Skeletal muscle satellite cell (primary cell): Measurements from ENCODE around the gene PASD1. TPM values are rescaled to one million over a fixed set of nuclear protein-coding genes. Genes with fewer than 3 reads are reported as not detected.
"Not testable (repeated sequence)": the region's sequence is repeated elsewhere in the genome, so short reads cannot be mapped to it uniquely, and the experiment has no call there.

Experiments
- H3K27me3 ChIP-seq: 2 replicates; pipeline ENCODE4 v1.7.0; 2013; ENCODE audit warnings: low read length; ENCODE audit not compliant: control insufficient read depth, insufficient read depth
- H3K36me3 ChIP-seq: 2 replicates; pipeline ENCODE4 v1.7.0; 2013; ENCODE audit warnings: mild to moderate bottlenecking, control low read depth, low read length; ENCODE audit not compliant: insufficient read depth
- H3K4me1 ChIP-seq: 2 replicates; pipeline ENCODE4 v1.7.0; 2013; ENCODE audit warnings: low read length; ENCODE audit not compliant: control insufficient read depth, insufficient read depth
- H3K4me2 ChIP-seq: 2 replicates; pipeline ENCODE4 v1.7.0; 2013; ENCODE audit warnings: mild to moderate bottlenecking, low read length
- H3K4me3 ChIP-seq: 2 replicates; pipeline ENCODE4 v1.7.0; 2013; ENCODE audit warnings: low read length
- H3K9ac ChIP-seq: 2 replicates; pipeline ENCODE4 v1.7.0; 2013; ENCODE audit warnings: mild to moderate bottlenecking, low read depth, low read length, moderate library complexity
- H3K9me3 ChIP-seq: replicated peaks from 2 replicates; pipeline ENCODE4 v1.7.0; 2013; ENCODE audit warnings: mild to moderate bottlenecking, control low read depth, low read length
- total RNA-seq: library from RNA; depleted of rRNA; stranded (reverse); fragments of >200 nt; gene quantifications from 2 replicates; pipeline ENCODE4 v1.2.3, GENCODE V29; 2012; rRNA removed

PASD1 gene, protein sequence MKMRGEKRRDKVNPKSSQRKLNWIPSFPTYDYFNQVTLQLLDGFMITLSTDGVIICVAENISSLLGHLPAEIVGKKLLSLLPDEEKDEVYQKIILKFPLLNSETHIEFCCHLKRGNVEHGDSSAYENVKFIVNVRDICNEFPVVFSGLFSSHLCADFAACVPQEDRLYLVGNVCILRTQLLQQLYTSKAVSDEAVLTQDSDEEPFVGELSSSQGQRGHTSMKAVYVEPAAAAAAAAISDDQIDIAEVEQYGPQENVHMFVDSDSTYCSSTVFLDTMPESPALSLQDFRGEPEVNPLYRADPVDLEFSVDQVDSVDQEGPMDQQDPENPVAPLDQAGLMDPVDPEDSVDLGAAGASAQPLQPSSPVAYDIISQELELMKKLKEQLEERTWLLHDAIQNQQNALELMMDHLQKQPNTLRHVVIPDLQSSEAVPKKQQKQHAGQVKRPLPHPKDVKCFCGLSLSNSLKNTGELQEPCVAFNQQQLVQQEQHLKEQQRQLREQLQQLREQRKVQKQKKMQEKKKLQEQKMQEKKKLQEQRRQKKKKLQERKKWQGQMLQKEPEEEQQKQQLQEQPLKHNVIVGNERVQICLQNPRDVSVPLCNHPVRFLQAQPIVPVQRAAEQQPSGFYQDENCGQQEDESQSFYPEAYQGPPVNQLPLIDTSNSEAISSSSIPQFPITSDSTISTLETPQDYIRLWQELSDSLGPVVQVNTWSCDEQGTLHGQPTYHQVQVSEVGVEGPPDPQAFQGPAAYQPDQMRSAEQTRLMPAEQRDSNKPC
- total RNA-seq, result not detected in 2 replicates

DNA sequence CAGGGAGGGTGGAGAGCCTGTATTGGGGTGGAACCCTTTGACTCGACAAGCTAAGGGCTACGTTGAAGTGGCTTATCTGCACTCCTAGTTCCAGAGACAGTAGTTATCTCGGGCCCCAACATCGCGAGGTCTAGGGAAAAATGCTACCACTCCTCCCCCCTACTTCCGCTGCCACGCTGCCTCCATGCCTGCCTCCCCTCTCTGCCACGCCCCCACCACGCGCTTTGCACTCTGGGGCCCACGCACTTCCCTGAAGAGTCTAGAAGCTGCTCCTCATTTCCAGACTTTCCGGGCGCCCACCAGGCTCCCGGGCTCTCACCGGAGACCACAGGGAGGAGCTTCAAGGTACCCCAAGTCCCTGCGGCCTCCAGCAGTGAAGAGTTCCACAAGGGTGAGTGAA lies at the start of gene PASD1:
PASD1 (plus strand) TSS at position 227 of the 400 bp plus-strand sequence. CDS start 37,879 bp downstream, outside the sequence.
- Histone ChIP-seq H3K4me2 (no peak within 1 kb of the TSS), H3K36me3 (no peaks in the 10 kb centered on the region), H3K27me3 (no peaks in the 10 kb centered on the region), H3K4me1 (no peaks in the 10 kb centered on the region), H3K9ac (no peak within 1 kb of the TSS), H3K9me3 (no peaks in the 10 kb centered on the region), H3K4me3 (no peak within 1 kb of the TSS)

DNA sequence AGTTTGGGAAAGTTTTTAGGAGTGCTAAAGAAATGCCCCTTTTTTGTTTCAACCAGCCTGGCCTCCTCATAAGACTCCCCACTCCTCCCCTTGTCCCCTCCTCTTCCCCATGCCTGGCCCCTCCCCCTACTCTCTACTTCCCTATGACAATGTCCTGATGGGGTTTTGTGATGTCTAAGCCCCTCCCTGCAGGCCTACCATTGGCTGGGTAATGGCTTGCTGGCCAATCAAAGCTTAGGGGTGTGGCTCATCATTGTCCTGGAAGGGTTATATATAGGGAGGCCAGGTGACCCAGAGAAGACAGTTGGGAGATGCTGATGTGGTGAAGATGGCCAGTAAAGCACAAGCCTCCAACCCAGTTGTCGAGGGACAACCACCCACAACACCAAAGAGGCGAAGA lies 48.2 kb upstream of the PASD1 start:
- no peak overlapping the region for H3K4me2 ChIP-seq
- H3K36me3 ChIP-seq, result no peaks in the 10 kb centered on the region
- H3K9me3 ChIP-seq, result peaks cover 2% of the 10 kb centered on the region
- H3K4me3 ChIP-seq, result no peak overlapping the region
- no peaks in the 10 kb centered on the region for H3K4me1 ChIP-seq
- H3K27me3 ChIP-seq, result no peaks in the 10 kb centered on the region
- H3K9ac ChIP-seq, result no peak overlapping the region

DNA sequence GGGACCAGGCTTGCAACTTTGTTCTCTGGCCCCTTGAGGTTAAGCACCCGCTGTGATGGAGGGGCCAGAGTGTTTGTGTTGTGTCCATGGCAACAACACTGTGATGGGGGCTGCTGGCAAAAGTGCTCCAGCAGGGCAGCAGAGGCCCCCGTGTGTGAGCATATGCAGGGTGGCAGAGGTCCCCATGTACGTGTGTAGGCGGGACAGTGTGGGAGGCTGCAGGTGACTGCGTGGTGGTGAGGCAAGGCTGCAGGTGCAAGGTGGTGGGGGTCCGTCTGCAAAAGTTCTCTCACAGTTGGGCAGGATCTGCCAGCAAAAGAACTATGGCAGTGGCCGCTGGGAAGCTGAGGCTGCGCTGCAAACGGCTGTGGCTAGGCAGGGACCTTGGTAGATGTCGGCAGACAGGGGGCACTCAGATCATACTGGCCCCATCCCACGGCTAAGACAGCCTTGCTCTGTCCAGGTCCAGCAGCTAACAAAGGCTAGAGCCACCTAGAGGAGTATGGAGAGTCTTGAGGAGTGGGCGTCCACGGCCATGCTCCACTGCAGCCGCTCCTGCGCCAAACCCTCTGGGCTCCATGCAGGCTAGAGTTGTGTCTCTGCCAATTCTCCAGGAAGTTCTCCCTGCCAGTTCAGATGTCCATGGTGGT lies 46.8 kb upstream of the PASD1 start:
- no peak overlapping the region for H3K4me3 ChIP-seq
- H3K27me3 ChIP-seq, result no peaks in the 10 kb centered on the region
- H3K9ac ChIP-seq, result no peak overlapping the region
- H3K4me1 ChIP-seq, result no peaks in the 10 kb centered on the region
- no peak overlapping the region for H3K4me2 ChIP-seq
- no peaks in the 10 kb centered on the region for H3K36me3 ChIP-seq
- peaks cover 2% of the 10 kb centered on the region for H3K9me3 ChIP-seq

DNA sequence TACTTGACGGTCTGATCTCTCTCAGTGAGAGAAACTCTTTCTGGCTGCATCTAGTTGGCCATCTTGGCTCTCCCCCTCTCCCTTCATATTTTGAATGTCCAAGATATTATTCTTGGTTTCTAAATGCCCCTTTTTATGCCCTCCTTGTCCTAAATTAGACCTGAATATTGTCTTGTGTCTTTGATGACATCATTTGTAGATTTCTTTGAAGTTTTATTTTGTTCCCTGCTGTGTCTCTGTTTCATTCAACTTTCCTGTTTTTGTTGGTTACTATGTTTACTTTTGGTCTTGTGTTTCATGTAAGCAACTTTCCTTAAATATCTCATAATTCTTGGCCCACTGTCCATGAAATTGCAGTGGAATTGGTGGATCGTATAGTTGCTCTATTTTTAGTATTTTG lies 46.1 kb upstream of the PASD1 start:
- Histone ChIP-seq H3K4me2 (no peak overlapping the region), H3K9me3 (peaks cover 2% of the 10 kb centered on the region), H3K36me3 (no peaks in the 10 kb centered on the region), H3K27me3 (no peaks in the 10 kb centered on the region), H3K4me3 (no peak overlapping the region), H3K4me1 (no peaks in the 10 kb centered on the region), H3K9ac (no peak overlapping the region)

DNA sequence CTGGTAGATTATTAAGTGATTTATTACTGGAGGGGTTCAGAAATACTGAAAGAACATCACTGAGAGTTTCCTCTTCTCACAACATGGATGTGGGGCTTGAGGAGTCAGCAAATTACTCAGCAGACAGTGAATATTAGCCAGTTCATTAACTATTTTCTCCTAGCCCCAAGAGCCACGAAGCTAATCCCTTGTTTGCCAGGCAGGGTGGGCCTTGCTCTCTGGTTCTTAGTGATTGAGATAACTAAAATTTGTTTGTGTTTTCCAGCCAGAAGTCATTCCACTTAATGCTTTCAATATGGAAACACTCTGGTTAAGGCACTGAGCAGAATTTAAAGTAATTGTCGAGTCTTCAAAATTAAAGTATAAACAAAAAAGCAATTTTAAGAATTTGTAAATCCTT lies 40.1 kb upstream of the PASD1 start:
- no peaks in the 10 kb centered on the region for H3K27me3 ChIP-seq
- H3K9me3 ChIP-seq, result no peaks in the 10 kb centered on the region
- no peaks in the 10 kb centered on the region for H3K4me1 ChIP-seq
- H3K9ac ChIP-seq, result no peak overlapping the region
- H3K36me3 ChIP-seq, result no peaks in the 10 kb centered on the region
- no peak overlapping the region for H3K4me2 ChIP-seq
- H3K4me3 ChIP-seq, result no peak overlapping the region

DNA sequence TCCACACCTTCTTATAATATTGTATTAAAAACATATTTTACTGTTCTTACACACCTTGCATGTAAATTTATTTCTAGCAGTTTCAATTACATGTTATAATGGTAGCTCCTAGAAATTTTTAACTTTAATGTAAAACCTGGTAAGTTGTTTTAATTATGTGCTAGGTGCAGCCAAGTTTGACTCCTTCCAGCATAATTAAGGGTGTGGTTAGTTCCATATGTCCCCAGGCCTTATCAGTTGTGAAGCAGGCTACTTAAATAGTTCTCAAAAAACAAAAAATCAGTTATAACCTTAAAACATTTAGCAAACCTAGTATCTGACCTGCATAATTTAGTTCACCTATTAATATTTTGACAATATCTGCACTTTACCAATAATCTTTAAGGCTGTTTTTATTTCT lies 26.9 kb upstream of the PASD1 start:
- Histone ChIP-seq H3K36me3 (no peaks in the 10 kb centered on the region), H3K9ac (no peak overlapping the region), H3K9me3 (no peaks in the 10 kb centered on the region), H3K4me1 (no peaks in the 10 kb centered on the region), H3K4me3 (no peak overlapping the region), H3K4me2 (no peak overlapping the region), H3K27me3 (no peaks in the 10 kb centered on the region)

DNA sequence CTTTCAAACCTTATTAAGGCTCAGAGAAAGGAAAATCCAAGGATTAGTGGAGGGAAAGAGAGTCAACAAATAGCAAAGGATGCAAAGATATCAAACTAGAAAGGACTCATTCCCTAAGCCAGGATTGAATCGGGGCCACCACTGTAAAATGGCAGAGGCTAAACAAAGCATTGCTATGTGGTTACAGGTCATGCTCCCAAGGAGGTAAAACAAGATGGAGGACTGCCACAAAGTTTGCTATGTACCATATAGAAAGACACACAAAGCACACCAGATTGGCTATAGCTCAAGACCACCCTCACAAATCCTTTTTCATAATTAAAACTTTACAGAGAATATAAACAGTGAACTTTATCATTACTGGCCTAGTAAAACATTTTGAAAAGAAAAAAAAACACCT lies 25.9 kb upstream of the PASD1 start:
- Histone ChIP-seq H3K36me3 (no peaks in the 10 kb centered on the region), H3K27me3 (no peaks in the 10 kb centered on the region), H3K9me3 (no peaks in the 10 kb centered on the region), H3K9ac (no peak overlapping the region), H3K4me2 (no peak overlapping the region), H3K4me1 (no peaks in the 10 kb centered on the region), H3K4me3 (no peak overlapping the region)

DNA sequence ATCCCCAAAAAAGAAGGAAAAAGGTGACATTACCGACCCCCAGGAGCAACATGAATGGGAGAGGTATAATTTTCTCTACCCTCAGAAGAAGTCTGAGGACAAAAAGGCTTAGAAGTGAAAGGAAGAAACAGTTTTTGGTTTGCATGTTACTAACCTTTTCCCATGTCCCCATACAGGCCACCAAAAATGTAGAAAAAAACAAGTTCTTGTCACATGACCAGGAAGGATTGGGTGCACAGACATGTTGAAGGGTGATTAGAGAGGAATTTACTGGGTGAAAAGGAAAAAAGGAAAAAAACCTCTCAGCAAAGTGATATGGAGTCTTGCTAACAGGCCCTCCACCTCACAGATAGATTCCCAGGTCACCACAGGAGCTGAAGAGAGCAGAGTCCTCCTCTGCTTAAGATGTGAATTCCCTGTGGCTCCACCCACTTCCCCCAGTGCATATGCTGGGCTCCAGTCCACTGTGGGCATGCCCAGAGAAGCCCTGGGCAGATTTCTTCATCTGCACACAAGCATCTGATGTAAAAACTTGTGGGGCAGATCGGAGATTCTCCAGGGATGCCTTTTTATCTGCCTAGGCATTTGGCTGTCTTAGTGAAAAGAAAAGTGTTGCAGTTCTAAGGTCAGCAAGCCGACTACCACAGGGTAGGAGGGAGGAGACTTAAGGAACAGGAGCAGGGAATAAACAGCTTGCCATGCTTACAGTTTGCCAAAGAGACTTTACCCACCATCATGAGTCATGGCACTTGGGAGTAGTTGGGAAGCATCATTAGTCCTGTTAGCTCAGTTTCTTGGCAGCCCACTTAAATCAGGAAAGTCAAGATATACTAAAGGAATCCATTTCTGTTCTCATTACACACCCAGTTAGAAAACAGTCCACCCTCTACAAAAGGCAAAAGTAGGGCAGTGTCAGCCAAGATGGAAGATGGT lies 25.0 kb upstream of the PASD1 start:
- Histone ChIP-seq H3K9me3 (no peaks in the 10 kb centered on the region), H3K9ac (no peak overlapping the region), H3K4me1 (no peaks in the 10 kb centered on the region), H3K4me2 (no peak overlapping the region), H3K27me3 (no peaks in the 10 kb centered on the region), H3K4me3 (no peak overlapping the region), H3K36me3 (no peaks in the 10 kb centered on the region)

DNA sequence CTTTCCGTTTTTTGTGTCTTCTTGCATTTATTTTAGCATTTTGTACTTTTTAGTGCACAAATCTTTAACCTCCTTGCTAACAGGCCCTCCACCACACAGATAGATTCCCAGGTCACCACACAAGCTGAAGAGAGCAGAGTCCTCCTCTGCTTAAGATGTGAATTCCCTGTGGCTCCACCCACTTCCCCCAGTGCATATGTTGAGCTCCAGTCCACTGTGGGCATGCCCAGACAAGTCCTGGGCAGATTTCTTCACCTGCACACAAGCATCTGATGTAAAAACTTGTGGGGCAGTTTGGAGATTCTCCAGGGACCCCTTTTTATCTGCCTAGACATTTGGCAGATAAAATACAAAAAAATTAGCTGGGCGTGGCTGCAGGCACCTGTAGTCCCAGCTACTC lies 19.8 kb upstream of the PASD1 start:
- Histone ChIP-seq H3K9me3 (peaks cover 5% of the 10 kb centered on the region), H3K27me3 (no peaks in the 10 kb centered on the region), H3K4me2 (no peak overlapping the region), H3K9ac (no peak overlapping the region), H3K36me3 (no peaks in the 10 kb centered on the region), H3K4me3 (no peak overlapping the region), H3K4me1 (no peaks in the 10 kb centered on the region)

DNA sequence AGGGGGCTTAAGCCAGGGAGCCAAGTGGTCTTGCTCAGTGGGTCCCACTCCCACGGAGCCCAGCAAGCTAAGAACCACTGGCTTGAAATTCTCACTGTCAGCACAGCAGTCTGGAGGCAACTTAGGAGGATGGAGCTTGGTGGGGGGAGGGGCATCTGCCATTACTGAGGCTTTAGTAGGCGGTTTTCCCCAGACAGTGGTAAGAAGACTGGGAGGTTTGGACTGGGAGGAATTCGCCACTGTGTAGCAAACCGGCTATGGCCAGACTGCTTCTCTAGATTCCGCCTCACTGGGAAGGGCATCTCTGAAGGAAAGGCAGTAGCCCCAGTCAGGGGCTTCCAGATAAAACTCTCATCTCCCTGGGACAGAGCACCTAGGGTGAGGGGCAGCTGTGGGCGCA lies 17.2 kb upstream of the PASD1 start:
- H3K4me1 ChIP-seq, H3K9ac ChIP-seq, H3K36me3 ChIP-seq, H3K27me3 ChIP-seq, H3K4me3 ChIP-seq, H3K9me3 ChIP-seq, H3K4me2 ChIP-seq: not testable (repeated sequence)

DNA sequence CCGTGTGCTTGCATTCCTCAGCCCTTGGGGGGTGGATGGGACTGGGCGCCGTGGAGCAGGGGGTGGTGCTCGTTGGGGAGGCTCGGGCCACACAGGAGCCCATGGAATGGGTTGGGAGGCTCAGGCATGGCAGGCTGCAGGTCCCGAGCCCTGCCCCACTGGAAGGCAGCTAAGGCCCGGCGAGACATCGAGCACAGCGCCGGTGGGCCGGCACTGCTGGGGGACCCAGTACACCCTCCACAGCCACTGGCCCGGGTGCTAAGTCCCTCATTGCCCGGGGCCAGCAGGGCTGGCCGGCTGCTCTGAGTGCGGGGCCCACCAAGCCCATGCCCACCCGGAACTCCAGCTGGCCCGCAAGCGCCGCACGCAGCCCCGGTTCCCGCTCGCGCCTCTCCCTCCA lies 12.3 kb upstream of the PASD1 start:
- not testable (repeated sequence) for H3K9ac ChIP-seq, H3K9me3 ChIP-seq, H3K27me3 ChIP-seq, H3K4me1 ChIP-seq, H3K4me3 ChIP-seq, H3K4me2 ChIP-seq, H3K36me3 ChIP-seq
